ENCODE measurements around the gene CDSN.
"Not testable (repeated sequence)": the region's sequence is repeated elsewhere in the genome, so short reads cannot be mapped to it uniquely, and the experiment has no call there.

The CDSN gene

DNA sequence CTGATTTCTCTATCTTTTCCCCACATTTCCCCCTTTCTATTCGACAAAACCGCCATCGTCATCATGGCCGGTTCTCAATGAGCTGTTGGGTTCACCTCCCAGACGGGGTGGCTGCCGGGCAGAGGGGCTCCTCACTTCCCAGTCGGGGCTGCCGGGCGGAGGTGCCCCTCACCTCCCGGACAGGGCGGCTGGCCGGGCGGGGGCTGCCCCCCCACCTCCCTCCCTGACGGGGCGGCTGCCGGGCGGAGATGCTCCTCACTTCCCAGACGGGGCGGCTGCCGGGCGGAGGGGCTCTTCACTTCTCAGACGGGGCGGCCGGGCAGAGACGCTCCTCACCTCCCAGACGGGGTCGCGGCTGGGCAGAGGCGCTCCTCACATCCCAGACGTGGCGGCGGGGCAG is 53.2 kb downstream of the CDSN start:
- peak in 6 of 42 donors; percentile 15 to 46 (median 21) for DNase-seq
- intact Hi-C loops (cut with DNase I): not testable (repeated sequence)

DNA sequence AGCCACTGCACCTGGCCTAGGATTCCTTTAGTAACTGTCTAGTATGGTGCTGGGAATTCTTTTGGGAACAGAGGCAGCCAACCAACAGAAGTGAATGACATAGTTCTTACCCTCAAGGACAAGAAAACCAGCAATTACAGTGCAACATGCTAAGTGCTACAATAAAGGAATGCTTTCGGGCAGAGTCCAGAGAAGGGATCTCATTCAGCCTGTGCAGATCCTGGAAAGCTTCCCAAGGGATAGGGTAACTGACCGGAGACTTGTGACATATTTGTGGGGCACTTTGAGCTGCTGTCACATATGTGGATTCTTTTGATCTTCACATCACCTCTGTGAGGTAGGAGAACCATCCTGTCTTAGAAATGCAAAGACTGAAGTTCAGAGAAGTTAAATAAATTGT is 54.7 kb downstream of the CDSN start:
- no peak for DNase-seq
- intact Hi-C loops (cut with DNase I): no loop called here
